Daoy (cell line): ENCODE measurements around the gene CDH8. TPM values are rescaled to one million over a fixed set of nuclear protein-coding genes. Genes with fewer than 3 reads are reported as not detected.
"Not testable (repeated sequence)": the region's sequence is repeated elsewhere in the genome, so short reads cannot be mapped to it uniquely, and the experiment has no call there.

Experiments used
- DNase-seq: peaks from one replicate; pipeline ENCODE4 v3.0.0-alpha.2; 2015; ENCODE audit warnings: low read depth
- total RNA-seq: library from RNA; depleted of rRNA; stranded (reverse); fragments of >200 nt; shearing (Covaris generic); gene quantifications from 2 replicates; pipeline ENCODE4 v1.2.3, GENCODE V29; 2014

The CDH8 gene
- total RNA-seq, 1 experiment from 2014 or later, result not detected

- no peak for DNase-seq
These were observed 177.2 kb downstream of the CDH8 start for GRCh38 chr16:61858988-61859387.

- DNase-seq, result no peak
These were observed 193.6 kb downstream of the CDH8 start for GRCh38 chr16:61842666-61843065.

GRCh38 chr16:61836804-61837393 is 199.3 kb downstream of the CDH8 start:
- no peak for DNase-seq

GRCh38 chr16:61834082-61834481 is 202.2 kb downstream of the CDH8 start:
- no peak for DNase-seq

GRCh38 chr16:61831351-61831917 is 204.8 kb downstream of the CDH8 start:
- DNase-seq, result no peak

GRCh38 chr16:61829631-61830030 is 206.6 kb downstream of the CDH8 start:
- DNase-seq, result no peak

- no peak for DNase-seq
These were observed 212.9 kb downstream of the CDH8 start for GRCh38 chr16:61823326-61823725.

GRCh38 chr16:61820820-61821219 is 215.4 kb downstream of the CDH8 start:
- no peak for DNase-seq

GRCh38 chr16:61820398-61820797 is 215.8 kb downstream of the CDH8 start:
- no peak for DNase-seq

GRCh38 chr16:61818850-61819249 is 217.4 kb downstream of the CDH8 start:
- DNase-seq, result no peak

- no peak for DNase-seq
These were observed 218.5 kb downstream of the CDH8 start for GRCh38 chr16:61817583-61818278.

- no peak for DNase-seq
These were observed 221.4 kb downstream of the CDH8 start for GRCh38 chr16:61814726-61815347.

- DNase-seq, result no peak
These were observed 222.9 kb downstream of the CDH8 start for GRCh38 chr16:61813339-61813738.

- no peak for DNase-seq
These were observed 224.0 kb downstream of the CDH8 start for GRCh38 chr16:61812251-61812650.

GRCh38 chr16:61807551-61807950 is 228.7 kb downstream of the CDH8 start:
- DNase-seq, result no peak

GRCh38 chr16:61801217-61801616 is 235.0 kb downstream of the CDH8 start:
- not testable (repeated sequence) for DNase-seq

- no peak for DNase-seq
These were observed 237.5 kb downstream of the CDH8 start for GRCh38 chr16:61798741-61799140.

- no peak for DNase-seq
These were observed 238.2 kb downstream of the CDH8 start for GRCh38 chr16:61797961-61798507.

- no peak for DNase-seq
These were observed 238.9 kb downstream of the CDH8 start for GRCh38 chr16:61797296-61797795.

GRCh38 chr16:61792194-61792909 is 243.9 kb downstream of the CDH8 start:
- DNase-seq, result no peak

- DNase-seq, result no peak
These were observed 244.8 kb downstream of the CDH8 start for GRCh38 chr16:61791464-61791863.

- not testable (repeated sequence) for DNase-seq
These were observed 254.4 kb downstream of the CDH8 start for GRCh38 chr16:61781855-61782254.
